GM12891 (cell line): ENCODE measurements around the gene HNRNPH3.

Source experiments
- DNase-seq: peaks from one replicate; pipeline ENCODE4 v3.0.0; 2011; ENCODE audit warnings: low spot score; ENCODE audit not compliant: insufficient read length
- FAIRE-seq: peaks from 2 replicates; lab custom pipeline; 2011; peaks lifted over from hg19 to GRCh38; lab: Jason Lieb, UNC
- PAX5 ChIP-seq: IDR thresholded peaks from 2 replicates; pipeline ENCODE4 v1.6.1; 2011; ENCODE audit warnings: low read length, moderate library complexity, mild to moderate bottlenecking; ENCODE audit not compliant: insufficient read depth, severe bottlenecking
- POLR2A ChIP-seq: IDR thresholded peaks from 2 replicates; pipeline ENCODE4 v1.6.1; 2011; ENCODE audit warnings: low read depth, low read length, control low read depth
- POLR2AphosphoS5 ChIP-seq: IDR thresholded peaks from 2 replicates; pipeline ENCODE4 v1.6.1; 2011; ENCODE audit warnings: low read depth, low read length, control low read depth
- POU2F2 ChIP-seq: IDR thresholded peaks from 2 replicates; pipeline ENCODE4 v1.6.1; 2011; ENCODE audit warnings: low read depth, mild to moderate bottlenecking, control low read depth, low read length, moderate library complexity
- SPI1 ChIP-seq: IDR thresholded peaks from 2 replicates; pipeline ENCODE4 v1.6.1; 2011; ENCODE audit warnings: low read depth, low read length, control low read depth
- TAF1 ChIP-seq: IDR thresholded peaks from 2 replicates; pipeline ENCODE4 v1.6.1; 2011; ENCODE audit warnings: low read depth, low read length, control low read depth

Gene HNRNPH3

DNA sequence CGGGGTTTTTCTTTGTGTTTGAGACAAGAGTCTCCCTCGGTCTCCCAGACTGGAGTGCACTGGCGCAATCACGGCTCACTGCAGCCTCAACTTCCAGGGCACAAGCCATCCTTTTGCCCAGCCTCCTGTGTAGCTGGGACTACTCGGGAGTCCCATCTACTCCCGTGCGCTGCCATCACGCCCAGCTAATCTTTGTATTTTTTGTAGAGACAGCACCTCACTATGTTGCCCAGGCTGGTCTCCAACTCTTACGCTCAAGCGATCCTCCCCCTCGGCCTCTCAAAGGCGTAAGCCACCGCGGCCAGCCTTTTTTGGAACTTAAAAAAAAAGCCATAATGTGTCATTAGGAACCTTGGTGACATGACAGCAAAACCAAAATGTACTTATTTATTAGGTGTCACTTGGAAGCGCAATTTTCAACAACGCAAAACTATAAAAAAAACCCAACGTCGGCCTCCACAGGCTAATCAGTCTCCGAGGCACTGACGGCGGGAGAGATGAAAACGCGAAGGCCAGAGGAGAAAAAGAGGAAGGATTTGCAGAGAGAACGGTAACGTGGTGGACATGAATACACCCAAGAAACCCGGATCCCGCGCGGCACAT is 911 bp upstream of the HNRNPH3 start:
- DNase-seq, result no peak
- no peak for FAIRE-seq
- TF ChIP-seq POU2F2 (no peak), POLR2A (no peak), POLR2AphosphoS5 (no peak), TAF1 (no peak), SPI1 (no peak), PAX5 (no peak)

DNA sequence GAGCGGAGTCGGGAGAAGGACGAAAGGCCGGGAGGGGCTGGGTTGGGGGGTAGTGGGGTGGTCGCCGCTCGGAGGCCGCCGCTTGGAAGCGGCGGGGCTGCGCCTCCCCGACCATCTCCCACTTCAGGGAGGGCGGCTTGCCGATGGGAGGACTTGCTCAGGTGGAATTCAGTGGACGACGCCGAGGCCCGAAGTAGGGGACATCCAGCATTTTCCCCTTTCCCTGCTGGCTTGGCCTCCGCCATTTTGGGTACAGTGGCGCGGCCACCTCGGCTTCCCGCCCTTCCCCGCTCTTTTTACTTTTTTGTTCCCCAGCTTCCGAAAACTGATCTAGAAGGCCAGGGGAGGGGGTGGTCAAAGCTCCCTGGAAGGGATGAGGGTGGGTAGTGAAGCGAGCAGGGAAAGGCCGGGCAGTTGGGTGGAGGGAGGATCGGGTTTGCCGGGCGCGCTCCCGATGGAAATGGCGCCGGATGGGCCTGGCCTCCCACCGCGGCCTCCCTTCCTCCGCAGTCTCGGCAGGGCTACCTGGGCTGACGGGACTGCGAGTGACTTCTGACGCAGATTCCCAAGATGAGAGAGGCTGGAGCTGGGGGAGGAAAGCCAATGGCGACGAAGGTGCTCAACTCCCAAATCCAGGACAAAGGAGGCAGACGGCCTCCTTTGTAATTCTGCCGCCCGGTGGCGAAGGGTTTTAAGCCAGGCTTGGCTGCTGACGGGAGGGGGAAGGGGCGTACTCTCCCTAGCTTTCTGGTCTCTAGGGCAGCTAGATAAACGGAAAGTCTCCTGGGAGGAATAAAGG is 594 bp downstream of the HNRNPH3 start, which contains the start of gene PBLD:
TSS of gene PBLD (minus strand) at position 670 of the 799 bp plus-strand sequence. CDS start 26,084 bp downstream, outside the sequence.
- peak; percentile 22 for DNase-seq
- peak; percentile 72 for TF ChIP-seq POLR2AphosphoS5
- no peak for TF ChIP-seq PAX5
- TF ChIP-seq POU2F2, result 0 out of 2 replicates have a peak, but pooled peaks have one; percentile 22
- no peak for TF ChIP-seq SPI1
- TF ChIP-seq POLR2A, result peak; percentile 67; the same call in 1 of the 2 replicates
- no peak; the same call in 1 of the 2 replicates for TF ChIP-seq TAF1
- peak; percentile 80 for FAIRE-seq

DNA sequence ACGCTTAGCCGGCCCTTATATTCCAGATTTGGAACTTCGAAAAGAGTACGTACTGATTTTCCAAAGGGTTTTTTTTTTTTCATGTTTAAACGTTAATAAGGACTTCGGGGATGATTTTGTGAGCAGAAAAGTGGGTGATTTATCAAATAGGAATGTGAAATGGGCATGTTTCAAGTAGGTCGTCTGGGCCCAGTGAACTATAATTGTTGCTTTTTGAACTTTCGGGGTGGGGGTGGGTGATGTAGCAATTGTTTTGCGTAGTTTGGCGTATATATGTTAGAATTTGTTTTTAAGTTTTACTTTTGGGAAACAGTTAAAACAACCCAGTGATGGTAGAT is 1.2 kb downstream of the HNRNPH3 start:
- DNase-seq (no peak), FAIRE-seq (no peak)
- no peak; the same call in 1 of the 2 replicates for TF ChIP-seq POLR2A
- TF ChIP-seq POLR2AphosphoS5, result no peak

DNA sequence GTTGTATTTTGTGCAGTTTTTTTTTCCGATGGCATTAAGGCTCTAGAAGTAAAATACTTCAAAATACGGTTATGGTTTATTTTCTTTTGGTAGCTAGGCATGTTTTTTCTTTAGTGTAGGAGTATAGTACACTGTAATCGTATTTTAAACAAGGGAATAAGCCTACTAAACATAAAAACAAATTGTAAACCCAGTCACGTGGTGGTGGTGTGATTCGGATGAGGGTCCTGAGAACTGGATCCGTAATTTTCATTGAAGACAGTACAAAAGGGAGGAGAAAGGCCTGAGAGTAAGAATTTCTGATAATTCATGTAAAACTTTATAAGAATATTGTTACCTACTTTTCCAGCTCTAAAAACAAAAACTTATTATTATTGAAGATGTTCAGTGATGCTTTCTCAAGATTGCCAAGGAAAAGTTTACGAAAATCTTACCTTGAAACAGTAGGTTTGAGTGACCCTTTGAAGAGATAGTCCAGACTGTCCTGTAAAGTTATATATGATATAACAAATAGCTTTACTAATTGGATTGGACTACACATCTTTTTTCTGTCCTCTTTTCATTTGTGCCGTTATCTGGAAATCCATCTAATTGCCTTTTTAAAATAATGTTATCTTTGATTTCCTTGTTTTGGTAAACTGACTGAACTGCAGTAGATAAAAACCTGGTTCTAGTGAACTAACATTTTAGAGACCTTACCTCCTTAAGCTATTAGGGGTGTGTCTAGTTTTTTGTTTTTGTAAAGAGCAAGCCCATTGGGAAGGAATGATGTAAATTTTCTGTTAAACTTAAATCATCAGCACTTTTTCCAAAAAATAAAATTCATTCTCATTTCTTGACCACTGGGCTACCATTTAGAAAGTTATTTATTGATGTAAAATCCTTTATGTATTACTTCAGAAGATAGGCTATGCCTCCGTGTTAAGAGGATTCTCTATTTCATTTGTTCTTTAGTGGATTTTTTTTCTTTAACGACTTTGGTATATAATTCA is 1.9 kb downstream of the HNRNPH3 start:
- DNase-seq (no peak), FAIRE-seq (no peak)
- TF ChIP-seq POU2F2, result no peak
- no peak for TF ChIP-seq TAF1
- no peak for TF ChIP-seq SPI1
- no peak for TF ChIP-seq POLR2A
- no peak for TF ChIP-seq PAX5
- no peak for TF ChIP-seq POLR2AphosphoS5

DNA sequence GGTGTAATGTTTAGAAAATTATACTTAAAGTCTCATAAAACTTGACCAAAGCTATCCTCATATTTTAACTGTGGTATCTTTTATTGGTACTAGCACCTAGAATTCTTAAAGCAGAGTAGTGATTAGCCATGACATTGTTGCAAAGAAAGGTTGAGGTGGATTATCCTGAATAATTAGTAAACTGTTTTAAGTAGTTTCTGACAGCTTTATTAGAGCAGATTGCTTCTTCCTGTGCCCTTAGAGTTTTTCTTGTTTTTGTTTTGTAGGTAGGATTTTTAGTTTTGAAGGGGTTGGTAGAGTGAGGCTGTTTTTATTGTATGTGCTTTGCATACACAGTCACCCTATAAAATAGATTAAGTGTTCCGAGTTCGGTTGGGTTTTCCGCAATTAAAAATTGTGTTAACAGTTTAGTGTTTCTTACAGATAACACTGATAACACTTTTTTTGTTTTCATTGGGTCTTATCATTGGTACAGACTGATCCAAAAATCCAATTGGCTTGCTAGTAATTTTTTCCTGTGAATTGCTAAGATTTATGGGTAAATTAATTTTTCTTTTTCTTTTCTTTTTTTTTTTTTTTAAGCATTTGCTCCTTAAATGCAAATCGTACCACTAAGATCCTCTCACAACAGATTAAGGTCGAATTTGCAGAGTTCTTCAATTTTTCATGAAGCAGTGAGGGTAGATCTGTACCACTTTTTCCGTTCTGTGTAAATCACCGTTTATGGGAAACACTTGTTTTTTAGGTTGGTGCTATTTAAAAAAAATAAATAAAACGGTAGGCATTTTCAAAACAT is 3.0 kb downstream of the HNRNPH3 start:
- FAIRE-seq (no peak), DNase-seq (no peak)
- TF ChIP-seq POLR2AphosphoS5 (no peak), TAF1 (no peak)

DNA sequence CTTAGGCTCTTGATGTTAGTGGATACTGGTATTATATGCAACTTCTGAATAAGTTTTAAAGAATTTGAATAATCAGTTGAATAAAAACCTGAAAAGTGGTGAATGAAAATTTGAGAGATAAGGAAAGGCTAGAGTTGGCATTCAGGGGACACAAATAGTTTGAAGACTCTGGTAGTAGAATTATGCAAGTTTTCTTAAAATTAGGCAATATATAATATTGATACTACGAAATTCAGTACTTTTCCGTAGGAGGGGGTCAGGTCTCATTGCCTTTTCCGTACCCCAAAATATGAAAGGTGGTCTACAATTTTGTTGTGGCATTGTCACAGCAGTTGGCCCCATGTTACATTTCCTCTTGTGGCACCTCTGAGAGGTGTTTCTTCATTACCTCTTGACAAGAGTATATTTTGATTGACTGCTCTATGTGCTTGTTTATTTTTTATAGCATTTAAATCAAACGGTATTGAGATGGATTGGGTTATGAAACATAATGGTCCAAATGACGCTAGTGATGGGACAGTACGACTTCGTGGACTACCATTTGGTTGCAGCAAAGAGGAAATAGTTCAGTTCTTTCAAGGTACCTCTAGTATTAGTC is 5.0 kb downstream of the HNRNPH3 start:
- FAIRE-seq, result no peak
- no peak for TF ChIP-seq POU2F2
- no peak for TF ChIP-seq SPI1
- TF ChIP-seq POLR2A, result no peak
- no peak for TF ChIP-seq TAF1
- no peak for TF ChIP-seq PAX5
- TF ChIP-seq POLR2AphosphoS5, result no peak
- DNase-seq, result no peak

DNA sequence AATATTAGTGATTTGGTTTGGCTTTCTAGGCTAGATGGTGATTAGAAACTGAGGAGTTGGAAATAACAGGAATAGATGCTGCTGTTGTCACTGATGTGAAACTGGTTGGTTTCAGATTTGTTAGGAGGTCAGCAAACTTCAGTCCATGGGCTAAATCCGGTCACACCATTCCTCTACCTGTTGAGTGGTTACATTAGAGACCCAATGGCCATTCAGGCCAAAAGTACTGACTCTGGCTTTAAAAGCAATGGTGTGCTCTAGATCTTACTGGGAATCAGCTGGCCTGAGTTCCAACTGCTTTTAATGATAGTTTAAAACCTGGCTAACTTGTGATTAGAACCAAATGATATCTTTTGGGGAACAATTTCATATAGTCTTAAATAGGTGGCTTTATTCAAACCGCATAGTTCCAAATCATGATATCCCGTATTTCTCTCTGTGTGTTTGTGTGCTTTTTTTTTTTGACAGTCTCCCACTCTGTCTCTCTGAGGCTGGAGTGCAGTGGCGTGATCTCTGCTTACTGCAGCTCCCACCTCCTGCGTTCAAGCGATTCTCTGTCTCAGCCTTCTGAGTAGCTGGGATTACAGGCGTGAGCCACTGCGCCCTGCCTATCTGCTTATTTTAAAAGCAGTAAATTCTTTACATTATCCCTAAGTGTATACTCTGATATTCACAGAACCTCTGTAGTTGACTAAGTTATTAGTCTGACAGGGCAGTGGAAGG is 8.7 kb downstream of the HNRNPH3 start:
- TF ChIP-seq POLR2AphosphoS5, result no peak
- no peak for TF ChIP-seq TAF1
- no peak for TF ChIP-seq POU2F2
- no peak for TF ChIP-seq POLR2A
- no peak for TF ChIP-seq SPI1
- no peak for TF ChIP-seq PAX5
- no peak for FAIRE-seq
- DNase-seq, result no peak

DNA sequence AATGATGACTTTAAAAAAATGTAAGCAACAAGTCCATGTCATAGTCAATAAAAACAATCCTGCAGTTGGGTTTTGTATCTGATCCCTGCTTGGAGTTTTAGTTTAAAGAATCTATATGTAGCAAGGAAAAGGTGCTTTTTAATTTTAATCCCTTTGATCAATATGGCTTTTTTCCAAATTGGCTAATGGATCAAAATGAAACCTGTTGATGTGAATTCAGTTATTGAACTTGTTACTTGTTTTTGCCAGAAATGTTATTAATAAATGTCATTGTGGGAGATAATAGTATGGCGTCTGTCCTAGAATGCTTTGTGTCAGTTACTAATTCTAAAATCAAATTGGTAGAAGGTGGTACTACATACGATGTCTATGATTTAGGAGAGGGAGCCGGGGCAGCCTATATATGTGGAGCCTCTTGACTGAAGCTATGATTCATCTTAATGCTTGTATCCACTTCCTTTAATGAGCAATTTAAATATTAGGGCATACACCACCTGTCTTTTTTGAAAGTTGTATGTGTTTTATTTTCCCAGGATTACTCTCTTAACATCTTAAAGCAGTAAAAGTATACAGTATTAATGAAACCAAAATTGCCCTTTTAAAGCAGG is 11.1 kb downstream of the HNRNPH3 start:
- DNase-seq, result no peak
- FAIRE-seq, result no peak
- TF ChIP-seq SPI1 (no peak), PAX5 (no peak), TAF1 (no peak), POU2F2 (no peak), POLR2A (no peak), POLR2AphosphoS5 (no peak)
